ENCODE results near the gene GFPT2. TPM values are rescaled to one million over a fixed set of nuclear protein-coding genes. Genes with fewer than 3 reads are reported as not detected.

The GFPT2 gene
- total and polyA plus RNA-seq, 9 of the 15 experiments (the other 6 are each of a cell fraction or from before 2014, with no cell fraction given): 0.07 to 0.14 (median 0.08) TPM; not detected in 6

- TF ChIP-seq ZSCAN32 (CRISPR knock-in tag; IDR thresholded peaks at IDR 0.05) (no peak), CHD2 (IDR thresholded peaks at IDR 0.05; ENCODE audit: low read depth, low read length) (peak; percentile 95), RBM39 (optimal IDR thresholded peaks at IDR 0.05; ENCODE audit: low read depth, low read length) (no peak), ATF1 (CRISPR knock-in tag; IDR thresholded peaks at IDR 0.05) (no peak), ATF1 (tag; IDR thresholded peaks at IDR 0.05) (peak; percentile 36; the same call in 1 of the 2 replicates), RFX7 (CRISPR knock-in tag; IDR thresholded peaks at IDR 0.05) (no peak)
These were observed 39.2 kb downstream of the GFPT2 start (continued) for GRCh38 chr5:180313677-180314505.

- H3K9ac ChIP-seq (ENCODE audit: insufficient read depth in 1 of 2, low read depth in 2 of 2, low read length in 2 of 2): no peak overlapping the region
- peaks cover 0 to 6% of the 10 kb centered on the region in 2 experiments; a peak in 2 of 5 replicates for H3K4me1 ChIP-seq (replicated peaks in 1 of 2; ENCODE audit: control insufficient read depth in 2 of 2, insufficient read depth in 2 of 2, low read length in 2 of 2)
- no peaks in the 10 kb centered on the region for H4K20me1 ChIP-seq (replicated peaks; ENCODE audit: control insufficient read depth, insufficient read depth, low read length)
- H3K27ac ChIP-seq (ENCODE audit: extremely low read depth, low read depth, low read length): no peak overlapping the region
- no peaks in the 10 kb centered on the region for H3K9me1 ChIP-seq (ENCODE audit: control insufficient read depth, insufficient read depth, low read length)
- H2AFZ ChIP-seq (ENCODE audit: low read depth, low read length): no peak overlapping the region
- ChIA-PET POLR2A (no interaction called here), CTCF (ENCODE audit: low intra/inter-chr PET ratio) (no interaction called here)
- TF ChIP-seq ELK1 (CRISPR knock-in tag; IDR thresholded peaks at IDR 0.05) (no peak), SUPT5H (IDR thresholded peaks at IDR 0.05) (no peak), RBM17 (IDR thresholded peaks at IDR 0.05; ENCODE audit: borderline replicate concordance, low read depth, low read length) (no peak), ZBTB33 (CRISPR knock-in tag; IDR thresholded peaks at IDR 0.05) (no peak)
- DNase-seq (ENCODE audit: extremely low read depth in 1 of 4, low spot score in 3 of 4) (no peak), FAIRE-seq (no peak), ATAC-seq (no peak)
- in situ Hi-C loops (cut with MboI): no loop called here
- no peaks in the 10 kb centered on the region for H3K79me2 ChIP-seq (ENCODE audit: control insufficient read depth, insufficient read depth, low read length)
- 15% methylated on average over 11 of the region's 11 CpGs for WGBS (ENCODE audit: insufficient coverage, low coverage, missing lambda C conversion rate)
- no peaks in the 10 kb centered on the region for H3K9me3 ChIP-seq (replicated peaks; ENCODE audit: control insufficient read depth, insufficient read depth, low read depth, low read length)
- intact Hi-C loops (cut with micrococcal nuclease): no loop called here
- H3K36me3 ChIP-seq (ENCODE audit: control insufficient read depth, insufficient read depth, low read length): no peaks in the 10 kb centered on the region
- H3K4me3 ChIP-seq: no peak overlapping the region
- no TSS peak for BruUV-seq (replicated peaks)
- no peak overlapping the region for H3K4me2 ChIP-seq (ENCODE audit: insufficient read depth, low read length)
- H3K27me3 ChIP-seq (ENCODE audit: control insufficient read depth in 2 of 2, insufficient read depth in 2 of 2, low read length in 2 of 2): peaks cover 17 to 45% of the 10 kb centered on the region in 2 experiments; a peak in 4 of 5 replicates
These were observed 41.9 kb downstream of the GFPT2 start for GRCh38 chr5:180311216-180311615.

All from K562 (cell line).